ENCODE results near the gene VOPP1.

GRCh38 chr7:55513868-55514267, 58.4 kb downstream of the VOPP1 start:
- TF ChIP-seq POLR2A (IDR thresholded peaks at IDR 0.05; ENCODE audit: insufficient read depth in 1 of 2, low read depth in 2 of 2, low read length in 2 of 2) = no peak
- TF ChIP-seq ZNF430 (CRISPR knock-in tag; IDR thresholded peaks at IDR 0.05) = no peak
- TF ChIP-seq ZNF275 (CRISPR knock-in tag; IDR thresholded peaks at IDR 0.05; ENCODE audit: borderline replicate concordance) = no peak
- no peak for TF ChIP-seq CTCF (CRISPR knock-in tag; IDR thresholded peaks at IDR 0.05)
- no peak for TF ChIP-seq ZKSCAN1 (IDR thresholded peaks at IDR 0.05; ENCODE audit: low read length)
- TF ChIP-seq NPAS2 (CRISPR knock-in tag; IDR thresholded peaks at IDR 0.05; ENCODE audit: borderline replicate concordance) = no peak
- no peak for TF ChIP-seq SRF (IDR thresholded peaks at IDR 0.05; ENCODE audit: low read depth, low read length)
- TF ChIP-seq EP300 (IDR thresholded peaks at IDR 0.05; ENCODE audit: low read depth in 2 of 2, low read length in 2 of 2) = no peak
- no peak for TF ChIP-seq EP300 (CRISPR knock-in tag; IDR thresholded peaks at IDR 0.05; ENCODE audit: borderline replicate concordance)
- no peak for TF ChIP-seq REST (IDR thresholded peaks at IDR 0.05; ENCODE audit: borderline replicate concordance in 1 of 2, low read depth in 1 of 2, low read length in 2 of 2)

All from HepG2 (cell line).